ENCODE data around the gene IQSEC1.

IQSEC1 gene

GRCh38 chr3:12955651-12956315, 117.4 kb downstream of the IQSEC1 start:
- no peak for DNase-seq (ENCODE audit: low read depth in 2 of 3, low spot score in 2 of 3)

DNA sequence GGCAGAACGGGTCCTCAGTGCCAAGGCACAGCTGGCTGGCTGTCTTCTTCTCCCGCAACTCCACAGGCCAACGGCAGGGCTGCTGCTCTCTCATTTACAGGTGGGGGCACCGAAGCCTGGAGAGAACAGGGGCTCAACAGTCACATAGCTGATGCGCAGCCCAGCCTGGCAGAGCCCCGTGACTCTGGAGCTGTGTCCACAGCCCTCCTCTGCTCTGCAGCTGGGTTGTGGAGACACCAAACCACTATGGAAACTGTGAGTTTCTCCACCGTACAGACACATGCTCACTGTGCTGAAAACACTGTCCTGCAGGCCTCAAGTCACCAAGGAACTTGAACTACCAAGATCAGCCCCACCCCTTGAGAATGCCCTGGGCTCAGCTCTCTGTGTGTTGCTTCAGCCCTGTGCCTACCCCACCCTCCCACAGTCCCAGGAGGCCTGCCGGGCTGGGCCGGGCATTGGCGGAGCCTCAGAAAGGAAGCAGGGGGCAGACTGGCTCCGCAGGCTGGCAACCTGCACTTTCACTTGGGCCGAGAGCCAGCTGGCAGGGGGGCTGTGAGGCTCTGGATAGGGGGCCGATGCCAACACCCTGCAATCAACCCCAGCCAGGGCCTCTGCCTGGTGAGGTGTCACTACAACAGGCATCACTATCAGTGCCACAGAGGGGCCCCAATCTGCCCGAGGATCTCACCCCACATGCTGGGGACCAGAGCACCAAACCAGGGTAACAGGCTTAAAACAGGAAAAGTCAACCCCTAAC, 118.2 kb downstream of the IQSEC1 start:
- DNase-seq (ENCODE audit: low read depth in 2 of 3, low spot score in 2 of 3), result no peak

GRCh38 chr3:12954180-12954579, 119.0 kb downstream of the IQSEC1 start:
- no peak for DNase-seq (ENCODE audit: low read depth in 2 of 3, low spot score in 2 of 3)

- DNase-seq (ENCODE audit: low read depth in 2 of 3, low spot score in 2 of 3), result no peak
Observed at GRCh38 chr3:12953201-12953995, 119.8 kb downstream of the IQSEC1 start.

DNA sequence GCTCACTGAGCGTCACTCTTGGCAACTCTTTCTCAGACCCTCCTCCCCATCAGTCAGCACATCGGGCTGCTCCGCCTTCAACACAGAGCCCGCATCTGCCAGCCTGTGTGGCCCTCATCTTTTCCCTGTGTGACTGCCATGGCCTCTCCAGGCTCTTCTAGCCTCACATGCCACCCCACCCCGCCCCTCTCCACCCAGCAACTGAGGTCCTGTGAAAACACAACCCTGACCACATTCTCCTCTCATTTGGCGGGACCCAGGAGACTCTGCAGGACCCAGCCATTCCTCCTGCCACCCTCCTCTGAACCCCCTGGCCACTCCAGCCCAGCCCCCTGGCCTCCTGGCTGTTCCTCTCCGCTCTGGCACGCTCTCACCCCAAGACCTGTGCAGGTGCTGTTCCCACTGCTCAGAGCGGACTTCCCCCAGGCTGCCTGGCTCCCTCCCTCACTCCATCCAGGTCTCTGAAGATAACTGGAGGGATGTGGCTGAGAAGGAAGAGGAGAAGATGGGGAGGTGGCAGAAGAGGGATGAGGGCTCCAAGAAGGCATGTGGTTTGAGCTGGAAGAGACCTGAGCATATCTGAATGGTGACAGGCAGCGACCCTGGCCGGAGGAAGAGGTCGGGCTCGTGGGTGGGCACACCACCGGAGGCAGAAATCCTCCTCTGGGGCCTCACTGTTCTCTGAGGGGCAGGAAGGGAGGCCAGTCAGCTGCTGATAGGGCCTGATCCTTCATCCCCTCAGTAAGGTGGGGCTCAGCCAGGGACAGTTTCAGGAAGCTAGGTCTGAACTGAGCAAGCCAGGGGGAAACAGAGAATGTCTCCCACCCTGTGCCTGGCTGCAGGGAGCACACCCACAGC, 120.7 kb downstream of the IQSEC1 start:
- DNase-seq (ENCODE audit: low read depth in 2 of 3, low spot score in 2 of 3), result no peak

- DNase-seq (ENCODE audit: low read depth in 2 of 3, low spot score in 2 of 3), result peak in 1 of 3 experiments; percentile 42
Observed at GRCh38 chr3:12948891-12949711, 124.1 kb downstream of the IQSEC1 start.

DNA sequence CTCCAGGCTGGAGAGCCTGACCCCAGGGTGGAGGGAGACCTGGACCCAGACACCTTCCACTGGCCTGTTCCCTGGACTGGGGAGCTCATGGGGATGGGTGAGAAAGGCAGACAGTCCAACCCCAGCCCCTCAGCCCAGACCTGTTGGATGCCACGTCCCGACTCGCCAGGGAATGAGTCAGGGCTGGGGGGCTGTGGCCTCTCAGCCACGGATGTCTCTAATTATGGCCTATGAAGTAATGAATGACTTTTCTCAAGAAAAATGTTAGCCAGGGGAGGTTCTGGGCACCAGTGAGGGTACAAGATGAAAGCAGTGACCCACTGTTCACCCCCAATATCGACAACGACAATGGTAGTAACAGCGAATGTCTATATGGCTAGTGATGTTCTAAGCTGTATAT, 124.9 kb downstream of the IQSEC1 start:
- no peak for DNase-seq (ENCODE audit: low read depth in 2 of 3, low spot score in 2 of 3)

DNA sequence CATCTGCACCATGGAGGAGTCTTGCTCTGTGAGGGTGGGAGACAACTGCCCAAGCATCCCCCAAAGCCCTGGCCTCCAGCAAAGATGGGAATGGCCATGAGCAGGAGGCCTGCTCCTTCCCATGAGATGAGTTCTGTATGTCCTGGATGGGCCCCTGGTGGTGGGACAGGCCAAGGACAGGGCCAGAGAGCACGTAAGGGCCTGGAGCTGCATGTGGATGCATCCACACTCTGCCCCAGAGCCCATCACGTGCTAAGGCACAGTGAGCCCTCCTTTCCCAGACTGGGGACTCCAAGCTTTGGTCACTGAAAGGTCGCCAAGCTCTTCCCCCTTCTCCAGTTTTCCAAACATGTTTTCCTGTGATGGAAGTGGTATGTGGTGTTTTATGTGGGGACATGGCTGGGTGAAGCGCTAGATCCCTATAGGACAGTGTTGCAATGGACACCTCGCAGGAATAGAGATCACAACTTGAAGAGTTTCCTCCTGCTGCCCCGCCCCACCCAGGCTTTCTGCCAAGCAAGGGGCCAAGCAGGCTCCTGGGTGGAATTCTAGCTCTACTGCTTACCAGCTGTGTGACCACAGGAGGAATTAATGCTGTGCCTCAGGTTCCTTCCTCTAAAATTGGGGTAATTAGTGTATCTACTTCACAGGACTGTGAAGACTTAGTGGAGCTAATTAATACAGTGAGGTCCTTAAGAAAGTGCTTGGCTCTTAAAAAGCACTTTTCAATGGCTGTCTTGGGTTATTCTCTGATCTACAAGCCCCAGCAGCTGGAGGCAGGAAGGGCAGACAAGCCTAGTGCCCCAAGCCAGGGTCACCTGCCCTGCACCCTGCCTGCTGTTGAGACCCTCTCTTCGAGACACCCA, 125.5 kb downstream of the IQSEC1 start:
- no peak for DNase-seq (ENCODE audit: low read depth in 2 of 3, low spot score in 2 of 3)

DNA sequence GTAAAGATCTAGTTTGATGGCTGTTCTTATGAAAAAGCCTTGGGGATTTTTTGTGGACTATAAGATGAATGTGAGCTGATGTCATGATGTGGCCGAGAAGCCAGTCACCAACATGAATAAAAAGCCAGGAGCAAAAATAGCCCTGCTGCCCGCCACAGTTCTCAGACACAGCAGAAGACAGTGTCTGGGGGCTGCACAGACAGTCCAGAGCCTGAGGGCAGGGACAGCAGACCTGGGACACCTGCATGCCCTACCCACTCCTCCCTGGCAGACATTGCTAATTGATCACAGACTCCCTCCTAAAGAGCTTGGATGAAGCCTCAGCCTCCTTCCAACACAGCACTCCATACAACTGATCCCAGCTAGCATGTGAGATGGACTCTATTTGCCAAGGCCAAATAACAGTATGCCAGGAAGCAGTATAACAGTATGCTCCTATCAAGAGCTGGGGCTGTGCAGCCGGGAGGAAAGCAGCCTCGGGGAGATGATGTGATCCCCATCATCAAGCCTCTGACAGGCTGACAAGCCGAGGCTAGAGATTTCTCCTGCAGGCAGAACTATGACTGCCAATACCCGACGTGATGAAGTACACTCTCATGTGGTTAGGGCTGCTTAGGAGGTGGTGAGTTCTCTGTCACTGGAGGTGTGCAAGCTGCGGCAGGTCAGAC, 126.4 kb downstream of the IQSEC1 start:
- DNase-seq (ENCODE audit: low read depth in 2 of 3, low spot score in 2 of 3), result no peak

DNA sequence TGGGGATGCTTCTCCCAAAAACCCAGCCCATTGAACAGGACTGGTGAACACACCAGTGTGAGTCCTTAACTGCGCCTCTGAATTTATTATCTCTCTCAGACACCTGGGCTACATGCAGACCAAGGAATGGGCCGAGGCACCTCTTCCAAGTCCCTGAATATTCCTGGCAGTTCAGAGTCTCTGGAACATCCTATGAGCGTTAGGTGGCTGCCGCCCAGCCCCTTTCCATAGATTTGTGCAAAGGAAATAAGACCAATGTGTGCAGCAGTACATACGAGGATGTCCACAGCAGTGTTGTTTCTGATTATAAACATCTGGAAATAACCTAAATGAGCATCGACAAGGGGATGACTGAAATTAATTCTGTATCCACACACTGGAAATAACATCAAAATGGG, 127.0 kb downstream of the IQSEC1 start:
- DNase-seq (ENCODE audit: low read depth in 2 of 3, low spot score in 2 of 3), result no peak

DNA sequence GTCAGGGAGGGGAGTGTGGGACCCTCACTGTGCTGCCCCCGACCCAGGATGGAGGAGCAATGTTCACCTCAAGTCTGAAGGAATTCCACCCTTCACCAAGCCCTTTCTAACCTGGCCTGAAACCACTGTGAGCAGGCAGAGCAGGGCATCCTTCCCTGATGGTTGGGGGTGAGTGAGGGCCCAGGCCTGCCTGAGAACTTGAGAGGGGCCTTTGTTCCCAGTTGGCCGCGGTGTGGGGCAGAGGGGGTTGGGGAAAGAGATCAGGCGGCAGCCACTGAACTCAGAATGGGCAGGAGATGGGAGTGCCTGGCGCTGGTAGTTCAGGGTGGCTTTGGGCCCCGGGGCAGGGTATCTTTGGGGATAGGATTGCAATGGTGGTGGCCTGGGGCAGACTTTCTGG, 128.4 kb downstream of the IQSEC1 start:
- DNase-seq (ENCODE audit: low read depth in 2 of 3, low spot score in 2 of 3), result no peak

- DNase-seq (ENCODE audit: low read depth in 2 of 3, low spot score in 2 of 3), result no peak
Observed at GRCh38 chr3:12944413-12944812, 128.8 kb downstream of the IQSEC1 start.

DNA sequence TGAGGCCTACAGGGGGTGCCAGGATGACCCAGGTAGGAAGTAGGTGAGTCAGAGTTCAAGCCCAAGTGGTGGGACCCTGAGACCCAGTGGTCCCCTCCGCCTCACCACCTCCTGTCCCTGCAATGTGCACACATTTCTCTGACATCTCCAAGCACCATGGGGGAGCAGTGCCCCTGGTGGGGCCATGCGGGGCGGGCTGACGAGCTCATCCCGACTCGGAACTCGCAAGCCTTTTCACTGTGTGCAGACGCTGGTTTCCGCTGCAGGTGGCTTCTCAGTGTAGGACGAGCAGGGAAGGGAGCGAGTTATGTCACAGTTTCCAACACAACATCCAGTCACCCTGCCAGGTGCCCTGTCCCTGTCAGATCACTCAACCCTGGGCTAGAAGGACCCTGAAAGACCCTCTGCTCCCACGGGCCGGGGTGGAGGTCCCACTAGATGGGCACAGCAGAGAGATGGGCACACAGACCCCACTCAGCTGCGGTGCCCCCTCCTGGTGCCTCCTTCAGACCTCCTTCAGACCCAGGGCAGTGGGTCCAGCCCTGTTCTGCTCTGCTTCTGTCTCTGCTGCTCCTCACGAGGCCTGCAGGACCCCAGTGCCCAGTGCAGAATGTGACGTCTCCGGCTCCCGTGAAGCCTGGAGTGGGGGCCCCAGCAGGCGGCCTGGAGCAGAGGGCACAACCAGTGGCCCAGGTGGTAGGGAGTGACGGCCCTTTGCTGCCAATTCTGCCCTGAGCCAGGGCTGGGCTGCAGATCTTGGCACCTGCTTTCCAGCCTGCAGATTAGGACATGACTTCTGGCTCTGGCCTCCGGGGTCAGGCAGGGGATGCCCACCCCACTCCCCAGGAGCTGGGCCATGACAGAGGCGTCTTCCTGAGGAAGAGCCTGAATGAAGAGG, 129.9 kb downstream of the IQSEC1 start:
- no peak for DNase-seq (ENCODE audit: low read depth in 2 of 3, low spot score in 2 of 3)

- DNase-seq (ENCODE audit: low read depth in 2 of 3, low spot score in 2 of 3), result no peak
Observed at GRCh38 chr3:12941495-12942023, 131.7 kb downstream of the IQSEC1 start.

- DNase-seq (ENCODE audit: low read depth in 2 of 3, low spot score in 2 of 3), result no peak
Observed at GRCh38 chr3:12940854-12941253, 132.4 kb downstream of the IQSEC1 start.

GRCh38 chr3:12939137-12939536, 134.1 kb downstream of the IQSEC1 start:
- DNase-seq (ENCODE audit: low read depth in 2 of 3, low spot score in 2 of 3), result no peak

GRCh38 chr3:12938258-12938711, 134.9 kb downstream of the IQSEC1 start:
- no peak for DNase-seq (ENCODE audit: low read depth in 2 of 3, low spot score in 2 of 3)

All from activated CD8-positive, alpha-beta memory T cell treated with anti-CD3 and anti-CD28 coated beads for 48 hours (primary cell).